A204.1 (cell line): ENCODE measurements around the gene PPM1L.

Experiments
- FAIRE-seq: peaks from 2 replicates; lab custom pipeline; 2012; peaks lifted over from hg19 to GRCh38; lab: Jason Lieb, UNC

PPM1L gene

DNA sequence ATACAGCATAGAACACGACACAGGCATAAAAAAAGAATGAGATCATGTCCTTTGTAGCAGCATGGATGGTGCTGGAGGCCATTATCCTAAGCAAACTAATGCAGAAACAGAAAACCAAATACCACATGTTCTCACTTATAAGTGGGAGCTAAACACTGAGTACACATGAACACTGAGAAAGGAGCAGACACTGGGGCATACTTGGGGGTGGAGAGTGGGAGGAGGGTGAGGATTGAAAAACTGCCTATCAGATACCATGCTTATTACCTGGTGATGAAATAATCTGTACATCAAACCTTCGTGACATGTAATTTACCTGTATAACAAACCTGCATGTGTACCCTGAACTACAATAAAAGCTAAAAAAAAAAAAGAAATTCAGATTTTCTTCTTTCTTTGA lies 100.4 kb downstream of the PPM1L start:
- FAIRE-seq = no peak

DNA sequence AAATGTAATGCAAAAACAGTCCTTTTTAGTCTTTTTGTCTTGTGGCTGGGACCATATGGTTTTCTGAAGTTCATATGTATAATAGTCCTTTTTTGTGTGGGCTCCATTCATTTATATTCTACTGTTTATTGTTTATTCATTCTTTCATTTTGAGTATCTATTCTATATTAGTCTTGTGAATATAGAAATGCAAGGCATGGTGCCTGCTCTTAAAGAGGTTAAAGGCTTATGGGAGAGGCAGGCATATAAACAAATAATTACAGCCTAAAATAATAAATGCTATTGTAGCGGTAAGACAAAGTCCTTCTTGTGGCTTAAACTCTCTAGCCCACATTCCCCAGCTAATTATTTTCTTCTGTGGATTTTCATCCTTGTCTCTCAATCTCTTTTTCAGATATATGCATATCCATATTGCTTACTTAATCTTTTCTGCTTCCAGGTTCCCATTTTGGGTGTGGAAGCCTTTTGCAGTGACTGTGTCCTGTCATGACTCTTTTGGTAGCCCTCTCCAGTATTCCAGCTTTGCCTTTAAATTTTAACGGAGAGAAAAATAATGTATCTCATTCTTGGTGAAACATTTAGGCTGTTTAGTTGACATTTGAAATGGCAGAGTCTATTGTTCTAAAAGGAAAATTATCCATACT lies 101.6 kb downstream of the PPM1L start:
- FAIRE-seq = no peak

DNA sequence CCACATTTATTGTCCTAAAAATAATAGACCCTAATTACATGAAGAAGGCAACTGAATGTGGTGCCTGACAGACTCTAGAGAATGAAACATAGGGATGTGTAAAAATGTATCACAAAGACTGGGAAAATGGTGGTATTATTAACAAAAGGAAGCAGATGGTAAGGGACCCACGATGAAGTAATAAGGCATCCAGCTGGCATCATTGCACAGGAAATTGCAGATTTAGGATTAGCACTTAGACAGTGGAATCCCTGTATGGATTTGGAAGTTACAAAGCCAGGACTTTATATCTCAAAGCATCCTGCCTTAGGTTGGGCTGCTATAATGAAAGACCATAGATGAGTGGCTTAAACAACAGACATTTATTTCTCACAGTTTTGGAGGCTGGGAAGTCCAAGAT lies 104.3 kb downstream of the PPM1L start:
- FAIRE-seq = no peak

DNA sequence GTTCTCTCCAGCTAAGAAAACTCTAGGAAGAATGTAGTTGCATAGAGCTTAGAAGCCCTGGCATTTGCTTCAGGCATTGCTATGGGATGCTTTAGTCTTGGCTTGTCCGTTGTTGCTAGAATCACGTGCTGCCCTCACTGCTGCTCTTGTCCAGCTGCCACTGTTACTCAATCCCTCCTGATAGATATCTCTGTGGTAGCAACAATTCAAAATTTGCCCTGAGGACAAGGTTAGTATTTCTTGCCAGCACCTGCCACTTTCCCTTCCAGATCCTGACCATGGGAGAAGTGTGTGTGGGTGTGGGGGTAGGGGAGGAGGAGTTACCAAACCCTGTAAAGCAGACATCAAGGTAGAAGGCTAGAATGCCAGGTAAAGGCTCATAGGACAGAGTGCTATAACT lies 113.8 kb downstream of the PPM1L start:
- FAIRE-seq = no peak

DNA sequence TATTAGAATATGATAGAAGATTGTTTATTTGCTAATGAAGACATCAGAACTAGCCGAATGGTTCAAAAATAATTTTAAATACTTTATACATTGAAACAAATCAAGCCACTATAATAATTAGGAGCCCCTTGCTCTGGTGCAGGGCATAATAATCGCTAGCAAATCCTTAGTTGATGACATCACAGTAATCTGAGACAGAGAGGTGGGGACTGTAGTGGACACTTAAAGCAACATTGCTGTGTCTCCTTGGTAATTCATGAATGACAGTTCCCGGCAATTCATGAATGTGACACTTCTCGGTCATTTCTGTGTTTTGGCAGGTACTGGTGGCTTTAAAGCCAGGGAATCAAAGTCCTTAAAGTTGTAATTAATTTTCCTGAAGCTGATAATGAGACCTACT lies 114.3 kb downstream of the PPM1L start:
- FAIRE-seq = no peak

DNA sequence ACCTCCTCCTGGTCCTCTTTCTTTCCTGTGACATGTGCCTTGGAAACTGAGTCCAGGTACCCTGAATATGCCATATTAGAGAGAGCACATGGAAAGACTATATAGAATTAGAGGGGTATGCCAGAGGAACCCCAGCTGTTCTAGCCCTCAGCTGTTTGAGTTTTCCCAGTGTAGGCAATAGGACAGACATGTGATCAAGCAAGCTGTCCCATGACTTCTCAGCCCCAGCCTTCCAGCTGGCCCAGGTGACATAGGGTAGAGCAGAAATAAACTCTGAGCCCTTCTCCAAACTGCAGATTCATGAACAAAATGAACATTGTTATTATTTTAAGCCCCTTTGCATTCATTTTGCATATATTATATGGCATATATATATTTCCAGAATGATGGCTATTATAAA lies 118.7 kb downstream of the PPM1L start:
- FAIRE-seq = no peak

DNA sequence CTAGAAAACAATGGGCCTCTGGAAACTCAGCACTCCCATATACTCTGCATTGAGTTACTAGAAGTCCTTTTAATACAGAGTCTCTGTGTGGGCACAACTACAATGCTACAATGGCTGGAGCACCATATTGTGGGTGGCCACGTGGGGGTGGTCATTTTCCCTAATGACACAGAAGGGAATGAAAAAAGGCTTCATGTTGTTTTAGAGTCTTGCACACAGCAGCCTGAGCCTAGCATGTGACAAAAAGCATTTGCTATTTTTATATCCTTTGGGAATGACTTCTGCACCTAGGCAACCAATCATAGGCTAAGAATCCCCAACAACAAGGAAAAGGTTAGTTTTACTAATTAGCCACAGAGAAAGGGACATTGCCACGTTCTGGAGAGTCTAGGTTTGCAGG lies 120.6 kb downstream of the PPM1L start:
- FAIRE-seq = no peak

DNA sequence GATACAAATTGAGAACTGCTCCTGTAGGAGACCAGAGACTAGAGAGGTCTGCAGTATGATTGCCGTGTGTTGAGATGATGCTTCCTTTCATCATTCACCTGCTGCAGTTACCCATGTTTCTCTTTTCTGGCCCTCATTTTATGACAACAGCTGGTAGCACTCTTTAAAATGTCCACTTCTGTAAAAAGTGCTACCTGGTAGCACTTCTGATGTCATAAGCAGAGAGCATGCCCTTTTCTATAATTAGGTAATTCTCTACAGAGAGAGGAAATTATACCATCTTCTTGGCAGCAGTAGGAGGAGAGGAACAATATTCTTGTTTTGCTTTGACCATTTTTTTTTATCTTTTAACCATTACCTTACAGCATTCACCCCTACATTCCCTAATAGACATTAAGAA lies 123.8 kb downstream of the PPM1L start:
- FAIRE-seq = no peak

DNA sequence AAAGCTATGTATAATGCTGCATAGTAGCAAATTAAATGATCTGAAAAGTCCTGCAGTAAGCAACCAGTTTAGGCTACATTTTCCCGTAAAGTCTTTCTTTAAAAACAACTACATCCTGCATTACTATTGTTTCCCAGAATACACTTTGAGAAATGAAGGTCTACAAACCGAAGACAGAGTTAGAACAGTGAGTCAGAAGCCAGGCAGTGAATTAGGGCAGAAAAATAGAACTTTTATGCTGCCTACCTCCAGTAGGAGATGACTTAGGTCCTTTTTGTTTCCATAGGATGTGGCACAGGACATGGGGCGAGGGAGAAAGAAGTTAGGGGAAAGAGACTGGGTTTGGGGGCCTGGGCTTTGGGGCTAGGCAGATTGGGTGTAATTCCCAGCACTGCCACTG lies 127.3 kb downstream of the PPM1L start:
- no peak for FAIRE-seq

DNA sequence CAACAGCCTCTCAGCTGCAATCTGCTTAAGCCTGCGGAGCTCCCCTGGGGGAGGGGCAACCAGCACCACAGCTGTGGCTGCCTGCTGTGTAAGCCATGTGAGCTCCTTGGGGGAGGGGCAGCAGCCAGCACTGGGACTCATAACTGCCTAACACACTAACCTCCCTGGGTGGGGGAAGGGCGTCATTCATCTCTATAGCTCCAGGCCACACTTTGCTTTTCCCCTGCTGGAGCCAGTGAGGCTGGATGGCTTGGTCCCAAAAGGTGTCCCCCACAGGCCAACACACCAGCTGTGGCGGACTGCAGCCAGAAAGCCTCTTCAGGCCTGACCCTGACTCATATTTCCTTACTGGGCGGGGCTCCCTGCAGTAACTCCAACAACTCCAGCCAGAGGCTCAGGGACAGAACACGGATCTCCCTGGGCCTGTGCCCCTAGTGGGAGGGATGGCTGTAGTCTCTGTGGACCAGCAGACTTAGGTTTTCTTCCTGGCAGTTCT lies 129.8 kb downstream of the PPM1L start:
- FAIRE-seq = no peak

DNA sequence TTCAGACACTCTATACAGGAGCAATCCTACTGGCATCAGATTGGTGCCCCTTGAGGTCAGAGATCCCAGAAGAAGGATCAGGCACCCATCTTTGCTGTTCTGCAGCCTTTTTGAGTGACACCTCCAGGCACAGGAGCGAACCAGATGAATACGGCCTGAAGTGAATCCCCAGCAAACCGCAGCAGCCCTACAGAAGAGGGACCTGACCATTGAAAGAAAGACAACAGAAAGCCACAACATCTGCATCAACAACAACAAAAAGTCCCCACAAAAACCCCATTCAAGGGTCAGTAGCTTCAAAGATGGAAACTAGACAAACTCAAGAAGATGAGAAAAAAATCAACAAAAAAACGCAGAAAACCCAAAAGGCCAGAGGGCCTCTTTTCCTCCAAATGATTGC lies 130.4 kb downstream of the PPM1L start:
- FAIRE-seq = no peak

DNA sequence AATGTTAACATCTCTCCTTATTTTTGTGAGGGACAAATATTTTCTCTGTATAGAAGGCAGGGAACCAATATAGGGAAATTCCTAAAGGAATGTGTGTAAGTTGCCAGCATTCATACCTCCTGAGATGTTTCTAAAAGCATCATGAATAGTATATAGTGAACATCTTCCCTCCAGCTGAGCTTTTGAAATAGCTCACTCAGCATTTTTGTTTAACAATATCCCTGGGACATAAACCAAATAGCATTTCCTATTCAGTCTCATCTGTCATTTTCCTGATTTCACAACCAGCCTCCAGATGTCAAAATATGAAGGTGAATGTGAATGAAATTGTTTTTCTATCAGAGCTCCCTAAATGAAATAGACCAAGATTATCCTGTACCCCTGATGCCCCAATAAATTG lies 137.2 kb downstream of the PPM1L start:
- no peak for FAIRE-seq

DNA sequence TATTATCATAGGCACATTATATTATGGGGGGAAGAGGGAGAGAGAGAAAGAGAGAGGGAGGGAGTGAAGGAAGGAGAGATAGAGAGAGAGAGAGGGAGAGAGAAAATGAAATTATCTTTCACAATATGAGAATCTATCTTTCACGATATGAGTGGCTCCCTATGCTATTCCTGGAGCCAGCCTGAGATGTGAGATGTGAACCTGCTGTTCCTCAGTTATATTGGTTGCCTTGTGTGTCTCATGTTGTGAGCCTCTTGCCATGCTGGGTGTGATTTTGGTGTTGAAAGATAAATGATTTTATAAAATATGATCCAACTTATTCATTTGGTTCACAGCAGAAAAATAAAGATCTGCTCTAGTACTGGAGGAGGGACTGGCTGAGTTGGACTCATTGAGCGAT lies 148.7 kb downstream of the PPM1L start:
- FAIRE-seq = no peak

DNA sequence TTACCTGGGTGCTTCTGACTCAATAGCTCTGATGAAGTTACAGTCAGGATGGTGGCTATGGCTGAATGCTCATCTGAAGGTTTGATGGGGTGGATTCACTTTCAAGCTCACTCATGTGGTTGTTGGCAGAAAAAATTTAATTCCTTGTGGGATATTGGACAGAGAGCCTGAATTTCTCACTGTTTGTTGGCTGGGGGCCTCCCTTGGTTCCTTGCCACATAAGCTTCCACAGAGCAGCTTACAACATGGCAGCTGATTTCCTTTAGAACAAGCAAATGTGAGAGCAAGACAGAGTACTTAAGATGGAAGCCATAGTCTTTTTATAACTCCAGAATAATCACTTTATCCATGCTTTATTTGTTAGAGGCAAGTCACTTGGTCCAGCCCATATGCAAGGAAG lies 150.6 kb downstream of the PPM1L start:
- FAIRE-seq = no peak

DNA sequence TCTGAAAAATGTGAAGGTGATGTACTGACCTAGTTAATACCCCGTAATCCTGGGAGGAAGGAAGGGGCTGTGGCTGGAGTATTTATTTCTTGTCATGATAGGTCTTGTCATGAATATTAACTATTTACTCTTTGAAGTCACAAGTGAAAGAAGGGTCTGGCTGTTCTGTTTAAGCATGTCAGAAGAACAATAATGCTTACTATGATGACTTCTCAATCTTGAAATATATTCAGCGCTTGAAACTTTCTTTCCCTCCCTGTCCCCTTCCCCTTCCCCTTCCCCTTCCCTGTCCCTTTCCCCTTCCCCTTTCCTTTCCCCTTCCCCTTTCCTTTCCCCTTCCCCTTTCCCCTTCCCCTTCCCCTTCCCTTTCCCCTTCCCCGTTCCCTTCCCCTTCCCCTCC lies 153.9 kb downstream of the PPM1L start:
- FAIRE-seq = no peak

DNA sequence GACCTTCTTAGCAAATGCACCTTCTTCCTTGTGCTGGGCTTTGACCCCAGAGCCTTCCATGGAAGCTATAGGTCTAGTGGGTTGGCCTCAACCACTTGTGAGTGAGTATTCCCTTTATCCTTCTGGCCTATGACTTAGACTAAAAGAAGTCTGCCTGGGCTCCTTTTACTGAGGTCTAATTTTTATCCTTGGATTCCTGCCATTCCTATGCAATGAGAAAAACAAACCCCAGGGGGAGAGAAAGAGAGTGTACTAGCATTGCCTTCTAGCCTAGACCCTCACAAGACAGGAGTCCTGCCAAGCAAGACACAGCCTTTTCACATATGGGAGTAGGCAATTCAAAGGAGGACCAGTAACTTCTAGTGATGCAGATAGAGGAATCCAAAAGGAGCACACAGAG lies 155.4 kb downstream of the PPM1L start:
- no peak for FAIRE-seq

DNA sequence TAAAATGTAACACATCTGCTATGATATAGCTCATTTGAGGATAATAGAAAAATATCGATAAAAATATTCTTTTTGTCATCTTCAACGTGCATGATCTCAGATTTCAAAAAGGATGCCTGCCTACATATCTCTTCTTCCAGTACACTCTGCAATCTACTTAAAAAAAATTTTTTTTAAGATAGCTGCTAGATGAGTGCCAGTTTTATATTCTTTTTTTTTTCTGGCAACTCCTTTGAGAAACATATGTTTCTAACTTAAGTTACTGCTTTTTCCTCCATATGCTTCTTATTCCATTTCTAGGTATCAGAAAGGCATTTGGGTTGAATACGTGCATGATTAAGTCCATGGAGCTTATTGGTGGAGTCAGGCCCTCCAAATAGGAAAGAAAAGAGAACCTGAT lies 160.4 kb downstream of the PPM1L start:
- FAIRE-seq = no peak

DNA sequence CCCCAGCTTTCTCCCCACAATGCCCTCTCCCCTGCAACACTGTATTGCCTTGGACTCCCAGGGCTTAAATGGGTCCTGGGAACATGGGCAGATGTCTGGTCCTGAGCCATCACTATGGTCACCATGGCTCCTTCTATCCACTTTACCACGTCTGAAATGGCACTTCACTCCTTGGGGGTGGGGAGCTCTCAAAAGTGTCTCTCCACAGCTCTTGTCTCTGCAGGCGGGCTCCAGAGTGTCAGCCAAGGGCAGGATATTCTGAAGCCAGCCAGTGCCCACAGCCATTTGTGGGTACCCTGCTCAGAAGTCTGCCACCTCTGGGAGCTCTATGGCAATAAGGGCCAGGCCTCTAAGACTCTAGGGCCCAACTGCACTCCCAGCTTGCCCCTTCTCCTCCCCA lies 163.9 kb downstream of the PPM1L start:
- no peak for FAIRE-seq

DNA sequence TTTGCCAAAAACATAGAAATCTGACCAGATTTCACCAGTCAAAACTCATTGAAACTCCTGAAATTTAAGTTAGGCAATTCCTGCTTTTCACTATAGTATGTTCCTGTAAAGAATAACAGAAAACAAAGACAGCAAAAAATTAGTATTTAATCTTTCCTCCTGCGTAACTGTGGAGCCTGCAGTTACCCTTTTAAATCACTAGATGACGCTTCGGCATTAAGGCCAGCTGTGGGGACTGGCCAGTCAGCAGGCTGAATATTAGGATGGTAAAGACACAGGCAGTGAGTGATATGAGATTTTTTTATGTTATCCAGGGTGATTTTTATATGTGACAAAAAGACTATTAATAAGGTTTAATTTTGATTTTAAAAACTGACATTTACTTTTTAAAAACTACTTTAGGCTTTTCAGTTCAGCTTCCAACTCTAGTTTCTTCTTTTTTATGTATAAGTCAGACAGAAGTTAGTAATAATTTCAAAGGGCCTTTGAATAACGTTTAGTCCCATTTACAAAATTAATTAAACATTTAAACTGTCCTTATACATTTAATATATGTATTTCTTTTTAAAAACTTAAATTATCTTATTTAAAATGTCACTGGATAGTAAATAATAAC lies 165.1 kb downstream of the PPM1L start:
- FAIRE-seq = peak; percentile 95

DNA sequence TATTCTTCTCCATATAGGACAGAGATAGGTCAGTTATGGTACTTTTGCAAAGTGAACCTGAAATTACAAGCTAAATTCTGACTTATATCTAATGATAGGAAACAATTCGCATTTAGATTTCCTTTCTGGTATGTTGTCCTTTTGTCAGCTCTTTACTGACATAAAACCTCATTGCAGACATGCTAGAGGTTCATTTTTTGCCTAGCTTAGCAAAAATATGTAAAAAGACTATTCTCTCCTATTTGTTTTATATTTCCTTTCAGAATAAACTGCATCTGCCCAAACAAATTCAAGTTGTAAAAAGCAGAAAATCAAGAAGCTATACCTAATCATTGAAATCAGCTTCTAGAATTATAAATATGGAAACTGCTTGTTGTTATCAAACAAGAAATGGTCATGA lies 168.7 kb downstream of the PPM1L start:
- FAIRE-seq = no peak

DNA sequence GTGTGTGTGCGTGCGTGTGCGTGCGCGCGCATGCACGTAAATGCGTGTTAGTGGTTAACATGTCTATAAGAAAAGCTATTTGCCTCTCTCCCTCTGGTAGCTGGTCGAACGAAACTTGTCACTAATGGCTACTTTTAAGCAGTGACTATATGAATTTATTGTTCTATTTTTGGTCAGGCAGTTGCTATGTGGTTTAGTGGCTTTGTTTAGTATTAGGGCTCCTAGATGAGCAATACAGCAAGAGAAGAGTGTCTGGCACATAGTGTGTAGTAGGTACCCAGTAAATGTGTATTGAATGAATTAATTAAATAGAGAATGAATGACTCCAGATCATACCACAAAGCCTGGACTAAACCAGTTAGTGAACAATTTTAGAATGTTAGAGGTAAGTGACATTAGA lies 171.6 kb downstream of the PPM1L start:
- FAIRE-seq = no peak

DNA sequence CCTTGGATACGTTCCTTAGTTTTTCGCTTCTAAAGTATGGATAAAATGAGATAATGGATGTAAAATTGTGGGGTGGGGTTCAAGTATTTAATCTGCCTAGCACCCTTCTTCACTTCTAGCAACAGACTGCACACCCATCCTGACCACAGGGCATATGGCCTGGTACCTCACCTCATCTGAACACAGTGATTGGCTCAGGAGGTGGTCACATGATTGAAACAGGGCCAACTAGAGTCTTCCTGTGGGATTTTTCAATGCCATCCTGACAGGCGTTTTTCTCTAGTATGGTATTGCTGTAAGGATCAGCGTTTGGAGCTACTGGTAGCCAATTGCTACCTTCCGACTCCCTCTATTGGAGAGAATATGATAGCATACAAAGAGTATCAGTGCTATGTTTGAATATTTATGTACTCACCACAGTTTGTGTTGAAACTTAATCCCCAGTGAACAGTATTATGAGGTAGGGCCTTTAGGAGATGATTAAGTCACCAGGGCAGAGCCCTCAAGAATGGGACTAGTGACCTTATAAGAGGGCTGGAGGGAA lies 172.2 kb downstream of the PPM1L start:
- no peak for FAIRE-seq

DNA sequence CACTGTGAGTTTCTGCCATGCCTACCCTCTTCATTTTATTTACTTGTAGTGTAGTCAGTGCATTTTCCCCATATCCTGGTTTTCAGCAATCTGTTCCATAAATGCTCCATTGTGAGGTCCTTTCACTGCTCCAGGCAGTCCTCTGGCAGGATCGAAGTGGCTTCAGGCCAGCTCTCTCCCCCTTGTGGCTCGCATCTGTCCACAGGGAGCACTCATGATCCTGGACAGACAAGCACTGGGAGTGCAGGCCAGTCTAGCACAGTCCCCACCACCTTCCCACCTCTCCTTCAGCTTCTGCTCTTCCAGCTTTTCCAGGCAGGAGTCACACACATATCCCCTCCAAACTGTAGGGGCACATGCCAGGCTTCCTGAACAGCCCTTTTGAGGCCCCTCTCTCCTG lies 173.6 kb downstream of the PPM1L start:
- FAIRE-seq = no peak

DNA sequence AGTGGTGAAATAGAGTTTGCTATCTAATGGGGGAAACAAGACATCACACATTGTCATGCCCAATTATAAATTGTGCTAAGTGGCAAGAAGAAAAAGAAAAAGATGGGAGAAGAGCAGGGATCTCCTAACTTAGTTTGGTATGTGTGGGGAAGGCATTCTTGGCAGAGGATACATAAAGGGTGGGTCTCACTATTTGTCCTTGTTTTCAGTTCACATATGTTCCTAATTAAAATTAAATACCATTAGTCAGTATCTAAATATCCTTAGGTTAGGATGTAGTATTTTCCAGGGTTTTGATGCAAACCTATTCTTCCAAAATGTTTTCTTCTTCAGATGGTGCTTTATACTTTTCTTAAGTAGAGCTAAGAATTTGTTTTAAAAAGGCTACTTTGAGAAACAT lies 175.4 kb downstream of the PPM1L start:
- no peak for FAIRE-seq
